Measurements from ENCODE around the gene IQCB1.
"Not testable (repeated sequence)": the region's sequence is repeated elsewhere in the genome, so short reads cannot be mapped to it uniquely, and the experiment has no call there.

The IQCB1 gene, protein sequence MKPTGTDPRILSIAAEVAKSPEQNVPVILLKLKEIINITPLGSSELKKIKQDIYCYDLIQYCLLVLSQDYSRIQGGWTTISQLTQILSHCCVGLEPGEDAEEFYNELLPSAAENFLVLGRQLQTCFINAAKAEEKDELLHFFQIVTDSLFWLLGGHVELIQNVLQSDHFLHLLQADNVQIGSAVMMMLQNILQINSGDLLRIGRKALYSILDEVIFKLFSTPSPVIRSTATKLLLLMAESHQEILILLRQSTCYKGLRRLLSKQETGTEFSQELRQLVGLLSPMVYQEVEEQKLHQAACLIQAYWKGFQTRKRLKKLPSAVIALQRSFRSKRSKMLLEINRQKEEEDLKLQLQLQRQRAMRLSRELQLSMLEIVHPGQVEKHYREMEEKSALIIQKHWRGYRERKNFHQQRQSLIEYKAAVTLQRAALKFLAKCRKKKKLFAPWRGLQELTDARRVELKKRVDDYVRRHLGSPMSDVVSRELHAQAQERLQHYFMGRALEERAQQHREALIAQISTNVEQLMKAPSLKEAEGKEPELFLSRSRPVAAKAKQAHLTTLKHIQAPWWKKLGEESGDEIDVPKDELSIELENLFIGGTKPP

GRCh38 chr3:121834671-121835464 is at the start of gene IQCB1, which contains the start of gene EAF2:
TSS of gene IQCB1 (minus strand) at chr3:121835060. CDS start at chr3:121828960, 6,100 bp downstream.
TSS of gene EAF2 (plus strand) at chr3:121835209. CDS start at chr3:121835286, 77 bp downstream.
- DNase-seq: peak; percentile 83

DNA sequence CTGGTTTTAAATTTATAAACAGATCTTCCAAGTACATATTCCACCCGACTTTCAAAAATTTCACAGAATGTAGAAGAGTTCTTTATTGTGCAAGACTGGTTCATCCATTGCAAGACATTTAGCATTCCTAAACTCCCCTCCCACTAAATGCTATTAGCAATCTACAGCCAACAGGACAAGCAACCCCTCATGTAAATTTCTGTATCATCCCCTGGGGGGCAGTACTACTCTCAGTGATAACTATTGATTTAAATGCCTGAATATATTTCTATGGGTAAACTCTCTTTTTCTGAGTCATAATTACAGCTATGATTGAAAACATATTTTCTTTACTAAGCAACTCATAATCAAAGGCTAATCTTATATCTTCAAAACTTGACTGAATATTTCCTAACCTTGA is 48.6 kb upstream of the IQCB1 start:
- DNase-seq: no peak

GRCh38 chr3:121878411-121878810 is 43.6 kb upstream of the IQCB1 start:
- no peak for DNase-seq

DNA sequence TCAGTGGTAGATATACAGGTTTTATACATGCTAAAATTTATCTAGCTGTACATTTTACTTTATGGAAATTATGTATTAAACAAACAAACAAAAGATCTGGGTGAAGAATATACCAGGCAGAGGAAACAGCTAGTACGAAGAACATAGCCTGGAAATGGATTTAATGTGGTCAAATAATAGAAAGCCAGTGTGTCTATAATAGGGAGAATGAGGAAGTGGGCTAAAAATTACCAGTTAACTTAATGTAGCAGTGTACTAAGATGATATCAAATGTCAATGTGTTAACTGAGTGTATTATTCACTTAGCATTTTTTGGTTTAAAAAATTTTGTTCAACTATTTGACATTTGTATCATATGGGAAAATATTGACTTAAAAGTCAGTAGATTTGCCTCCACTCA is 36.6 kb upstream of the IQCB1 start:
- DNase-seq: no peak

GRCh38 chr3:121870717-121871116 is 35.9 kb upstream of the IQCB1 start:
- DNase-seq: no peak

- DNase-seq: no peak
Observed at GRCh38 chr3:121869736-121870135, 34.9 kb upstream of the IQCB1 start.

DNA sequence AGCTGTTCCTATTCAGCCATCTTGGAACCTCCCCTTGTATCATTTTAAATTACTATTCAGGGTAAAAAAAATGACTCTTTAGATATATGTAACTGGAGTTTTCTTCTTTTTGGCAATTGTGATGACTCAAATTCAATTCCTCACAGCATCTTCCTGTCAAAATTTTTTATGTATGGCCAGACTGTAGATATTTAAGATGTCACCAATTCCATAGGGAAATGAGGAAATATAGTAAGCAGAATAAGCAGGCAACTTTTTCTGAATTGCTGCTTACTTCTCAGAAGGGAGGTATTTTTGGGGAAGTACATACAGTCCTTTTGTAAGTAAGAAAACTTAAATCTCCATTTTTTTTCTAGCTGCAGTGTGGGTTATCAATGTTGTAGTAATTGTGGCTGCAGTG is 28.9 kb upstream of the IQCB1 start:
- no peak for DNase-seq

DNA sequence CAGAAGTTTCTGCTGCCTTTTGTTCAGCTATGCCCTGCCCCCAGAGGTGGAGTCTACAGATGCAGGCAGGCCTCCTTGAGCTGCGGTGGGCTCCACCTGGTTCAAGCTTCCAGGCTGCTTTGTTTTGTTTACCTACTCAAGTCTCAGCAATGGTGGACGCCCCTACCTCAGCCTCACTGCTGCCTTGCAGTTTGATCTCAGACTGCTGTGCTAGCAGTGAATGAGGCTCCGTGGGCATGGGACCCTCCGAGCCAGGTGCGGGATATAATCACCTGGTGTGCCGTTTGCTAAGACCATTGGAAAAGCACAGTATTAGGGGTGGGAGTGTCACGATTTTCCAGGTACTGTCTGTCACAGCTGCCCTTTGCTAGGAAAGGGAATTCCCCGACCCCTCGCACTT is 28.4 kb upstream of the IQCB1 start:
- not testable (repeated sequence) for DNase-seq

GRCh38 chr3:121857778-121858177 is 22.9 kb upstream of the IQCB1 start:
- DNase-seq: not testable (repeated sequence)

DNA sequence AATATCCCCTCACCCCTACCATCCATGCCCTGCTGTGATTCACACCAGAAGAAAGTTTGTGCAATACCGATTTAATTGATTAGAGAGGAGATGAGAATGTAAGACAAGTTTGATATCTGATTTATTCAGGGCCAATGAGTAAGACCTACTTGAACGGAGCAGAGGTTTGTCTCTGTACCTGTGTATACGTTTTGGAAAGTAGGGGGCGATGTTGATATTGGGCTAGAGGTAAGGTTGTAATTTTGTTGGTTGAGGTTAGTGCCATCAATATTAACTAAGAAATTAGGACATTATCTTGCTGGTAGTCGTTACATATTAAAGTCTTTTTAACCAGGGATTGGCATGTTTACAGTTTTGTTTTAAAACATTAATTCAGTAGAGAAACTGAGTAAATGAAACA is 20.7 kb upstream of the IQCB1 start:
- DNase-seq: peak; percentile 2

- DNase-seq: no peak
Observed at GRCh38 chr3:121852256-121852655, 17.4 kb upstream of the IQCB1 start.

DNA sequence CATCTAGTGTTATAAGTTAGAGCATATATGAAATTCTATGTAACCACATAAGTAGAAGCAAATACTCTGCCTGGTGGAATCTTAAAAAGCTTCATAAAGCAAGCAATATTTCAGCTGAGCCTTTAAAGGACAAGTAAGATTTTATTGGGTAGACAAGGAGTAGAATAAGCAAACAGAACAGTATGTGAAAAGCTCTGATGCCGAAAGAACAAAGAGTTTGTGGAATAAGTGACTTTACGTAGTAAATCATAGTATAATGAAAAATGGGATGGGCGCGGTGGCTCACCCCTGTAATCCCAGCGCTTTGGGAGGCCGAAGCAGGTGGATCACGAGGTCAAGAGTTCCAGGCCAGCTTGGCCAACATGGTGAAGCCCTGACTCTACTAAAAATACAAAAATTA is 10.0 kb upstream of the IQCB1 start:
- no peak for DNase-seq

DNA sequence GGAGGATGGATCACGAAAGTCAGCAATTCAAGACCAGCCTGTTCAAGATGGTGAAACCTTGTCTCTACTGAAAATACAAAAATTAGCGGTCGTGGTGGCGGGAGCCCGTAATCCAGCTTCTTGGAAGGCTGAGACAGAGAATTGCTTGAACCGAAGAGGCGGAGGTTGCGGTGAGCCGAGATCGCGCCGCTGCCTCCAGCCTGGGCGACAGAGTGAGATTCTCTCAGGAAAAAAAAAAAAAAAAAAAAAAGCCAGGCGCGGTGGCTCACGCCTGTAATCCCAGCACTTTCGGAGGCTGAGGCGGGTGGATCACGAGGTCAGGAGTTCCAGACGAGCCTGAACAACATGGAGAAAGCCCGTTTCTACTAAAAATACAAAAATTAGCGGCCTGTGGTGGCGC is 5.1 kb upstream of the IQCB1 start:
- DNase-seq: no peak

DNA sequence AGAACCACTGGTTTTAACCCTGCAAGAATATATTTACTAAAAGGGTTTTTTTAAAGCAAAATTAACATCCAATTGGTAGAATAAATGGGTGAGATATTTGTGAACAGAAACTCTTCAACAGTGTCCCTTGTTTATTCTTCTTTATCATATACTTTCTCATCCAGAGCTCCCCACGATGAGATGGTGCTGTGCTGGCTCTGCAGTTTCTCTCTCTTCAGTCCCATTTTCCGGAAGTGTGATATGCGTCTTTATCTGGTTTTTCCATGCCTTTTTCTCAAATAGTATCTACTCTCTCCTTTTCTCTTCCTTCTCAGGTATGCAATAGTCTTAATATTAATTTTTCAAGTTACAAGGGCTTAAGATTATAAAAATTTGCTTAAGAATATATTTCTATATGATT is 1.6 kb upstream of the IQCB1 start:
- DNase-seq: no peak

GRCh38 chr3:121836064-121836463 is 1.2 kb upstream of the IQCB1 start:
- DNase-seq: no peak

GRCh38 chr3:121835465-121835801 is 573 bp upstream of the IQCB1 start:
- DNase-seq: no peak

DNA sequence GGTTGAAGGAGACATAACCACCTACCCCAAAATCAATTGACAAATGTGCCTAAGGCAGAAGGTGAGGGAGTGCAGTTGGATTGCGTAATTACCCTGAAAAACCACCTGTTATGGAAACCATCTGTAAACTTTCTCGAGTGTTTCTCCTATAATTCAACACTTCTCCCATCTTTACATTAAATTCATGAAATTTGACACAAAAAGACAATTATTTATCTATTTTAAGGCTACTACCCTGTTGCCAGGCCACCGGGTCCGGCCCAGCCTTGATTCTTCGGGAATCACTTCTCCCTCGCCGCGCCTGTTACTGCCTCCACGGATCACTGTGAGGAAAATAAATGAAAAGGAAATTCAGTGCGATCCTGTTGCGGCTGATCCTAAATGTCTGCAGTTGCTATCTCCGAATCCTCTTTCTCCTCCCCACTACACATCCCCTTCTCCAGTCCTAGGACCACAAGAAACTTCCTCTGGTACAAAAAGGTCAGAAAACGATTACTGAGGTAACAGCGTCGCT is 646 bp downstream of the IQCB1 start:
- DNase-seq: no peak

DNA sequence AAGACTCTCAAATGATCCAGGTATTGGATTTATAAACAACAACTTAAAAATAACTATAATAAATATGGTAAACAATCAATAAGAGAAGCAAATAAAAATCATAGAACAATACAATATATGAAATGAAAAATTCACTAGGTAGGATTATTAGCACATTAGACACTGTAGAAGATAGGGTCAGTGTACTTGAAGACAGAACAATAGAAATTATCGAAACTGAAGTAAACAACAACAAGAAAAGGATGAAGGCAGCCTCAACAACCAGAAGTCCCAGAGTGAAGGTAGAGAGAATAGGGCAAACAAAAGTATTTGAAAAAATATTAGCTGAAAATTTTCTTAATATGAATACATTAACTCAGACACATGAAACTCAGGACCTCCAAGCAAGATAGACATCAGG is 11.9 kb downstream of the IQCB1 start:
- no peak for DNase-seq

- no peak for DNase-seq
Observed at GRCh38 chr3:121821421-121822199, 13.2 kb downstream of the IQCB1 start.

GRCh38 chr3:121819236-121819635 is 15.6 kb downstream of the IQCB1 start:
- DNase-seq: no peak

DNA sequence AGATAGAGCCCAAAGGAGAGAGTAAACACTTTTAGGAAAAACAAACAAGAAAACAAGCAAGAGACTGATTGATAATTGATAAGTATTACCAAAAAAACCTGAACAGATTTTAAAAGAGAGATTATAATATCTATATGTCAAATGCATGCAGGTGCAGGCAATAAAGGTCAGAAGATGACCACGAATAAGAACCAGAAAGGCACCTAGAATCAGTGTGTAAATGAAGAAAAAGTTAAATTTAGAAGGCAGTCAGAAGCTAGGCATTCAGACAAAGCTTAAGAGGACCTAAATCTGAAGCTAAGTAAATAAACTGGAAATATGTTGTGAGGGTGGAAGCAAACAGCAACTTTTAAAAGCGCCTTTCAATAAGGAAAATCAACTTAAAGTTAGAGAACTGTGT is 16.3 kb downstream of the IQCB1 start:
- no peak for DNase-seq

- no peak for DNase-seq
Observed at GRCh38 chr3:121817753-121818152, 17.1 kb downstream of the IQCB1 start.

DNA sequence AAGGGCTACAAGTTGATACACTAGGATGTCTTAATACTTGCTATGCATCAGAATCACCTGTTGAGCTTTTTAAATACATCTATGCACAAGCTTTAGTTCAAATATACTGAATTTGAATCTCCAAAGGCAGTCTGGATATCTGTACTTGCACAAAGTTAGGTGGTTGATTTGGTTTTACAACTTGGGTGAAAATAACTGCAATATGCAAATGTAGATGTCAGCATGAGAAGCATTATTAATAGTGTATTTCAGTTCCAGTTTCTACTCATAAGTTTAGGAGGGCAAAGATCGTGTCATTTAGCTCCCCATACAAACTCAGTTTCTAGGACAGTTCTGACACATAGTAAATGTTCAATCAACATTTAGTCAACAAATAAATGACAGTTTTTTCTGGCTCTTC is 25.6 kb downstream of the IQCB1 start:
- DNase-seq: no peak
